Ramos (cell line): ENCODE data around the gene ZBTB7C.

ENCODE experiments used
- in situ Hi-C: fragments of 300-500 bp; cut with MboI; formaldehyde crosslinking; loops from one replicate; pipeline ENCODE4 v1.14.3; 2022; ENCODE audit warnings: low sequenced_read_pairs; ENCODE audit not compliant: unreplicated experiment

ZBTB7C gene

DNA sequence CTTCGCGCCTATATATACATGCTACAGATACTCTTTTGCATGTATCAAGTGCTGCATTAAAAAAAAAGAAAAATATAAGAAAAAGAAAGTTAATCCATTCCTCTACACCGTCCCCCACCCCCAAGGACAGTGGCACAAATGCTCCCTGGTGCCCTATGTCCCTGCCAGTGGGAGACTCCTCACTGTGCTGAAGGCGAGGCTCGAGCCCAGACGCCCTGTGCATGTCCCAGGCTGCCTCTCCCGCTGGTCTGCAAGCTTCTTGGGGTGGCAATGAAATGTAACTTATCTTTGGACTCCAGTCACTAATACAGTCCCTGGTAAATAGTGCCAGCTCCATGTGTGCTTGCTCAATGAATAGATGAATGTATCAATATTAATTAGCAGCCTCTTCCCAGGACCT is 293.2 kb downstream of the ZBTB7C start:
- in situ Hi-C loops, result no loop called here

DNA sequence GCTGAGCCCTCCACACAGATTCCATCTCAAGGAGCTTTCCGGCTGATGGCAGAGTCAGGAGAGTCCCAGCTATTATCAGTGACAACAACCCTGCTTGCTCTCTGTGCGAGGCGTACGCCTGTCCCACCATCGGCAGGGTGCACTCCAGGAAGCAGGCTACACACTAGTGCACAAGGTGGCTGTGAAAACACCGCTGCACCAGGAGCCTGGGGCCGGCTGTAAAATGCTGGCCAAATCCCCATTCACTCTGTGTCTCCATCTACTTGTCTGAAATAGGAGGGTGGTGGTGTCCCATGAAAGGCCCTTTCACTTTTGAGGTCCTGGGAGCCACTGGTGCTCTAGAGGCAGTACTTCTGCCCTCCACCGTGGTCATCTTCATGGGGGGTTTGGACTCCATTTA is 295.5 kb downstream of the ZBTB7C start:
- in situ Hi-C loops, result no loop called here

DNA sequence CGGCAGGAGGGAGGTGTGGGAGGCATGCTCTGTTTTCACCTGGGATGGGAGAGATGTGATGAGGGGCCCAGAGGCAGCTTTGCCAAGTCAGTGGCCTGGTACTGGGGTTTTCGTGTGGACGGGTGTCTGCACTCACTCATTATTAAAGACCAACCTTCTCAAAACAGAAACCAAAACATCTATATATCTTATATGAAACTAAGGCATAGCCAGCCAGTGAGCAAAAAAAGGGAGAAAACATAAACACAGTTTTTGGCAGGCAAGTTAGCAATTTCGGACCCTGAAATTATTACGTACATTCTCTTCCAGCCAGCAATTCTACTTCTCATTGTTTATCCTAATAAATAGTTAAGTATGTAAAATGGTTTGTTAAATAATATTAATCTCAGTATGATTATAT is 297.6 kb downstream of the ZBTB7C start:
- in situ Hi-C loops, result no loop called here

DNA sequence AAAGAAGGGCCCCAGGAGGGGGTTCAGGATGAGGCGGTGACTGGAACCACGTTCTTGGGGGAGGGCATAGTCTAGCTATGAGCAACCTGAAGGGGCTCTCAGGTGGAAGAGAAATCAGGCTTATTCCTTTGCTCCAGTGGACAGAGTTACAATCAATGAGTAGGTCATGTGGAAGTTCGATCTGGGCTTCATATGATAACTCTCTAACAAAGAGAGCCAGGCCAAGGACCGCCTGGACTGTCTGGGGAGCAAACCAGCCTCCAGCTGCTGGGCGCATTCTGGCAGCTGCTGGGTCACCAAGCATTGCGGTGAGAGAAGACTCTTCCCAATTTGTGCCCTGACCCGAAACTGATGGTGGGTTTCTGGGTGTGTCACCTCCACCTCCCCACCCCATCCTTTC is 298.4 kb downstream of the ZBTB7C start:
- in situ Hi-C loops, result no loop called here

DNA sequence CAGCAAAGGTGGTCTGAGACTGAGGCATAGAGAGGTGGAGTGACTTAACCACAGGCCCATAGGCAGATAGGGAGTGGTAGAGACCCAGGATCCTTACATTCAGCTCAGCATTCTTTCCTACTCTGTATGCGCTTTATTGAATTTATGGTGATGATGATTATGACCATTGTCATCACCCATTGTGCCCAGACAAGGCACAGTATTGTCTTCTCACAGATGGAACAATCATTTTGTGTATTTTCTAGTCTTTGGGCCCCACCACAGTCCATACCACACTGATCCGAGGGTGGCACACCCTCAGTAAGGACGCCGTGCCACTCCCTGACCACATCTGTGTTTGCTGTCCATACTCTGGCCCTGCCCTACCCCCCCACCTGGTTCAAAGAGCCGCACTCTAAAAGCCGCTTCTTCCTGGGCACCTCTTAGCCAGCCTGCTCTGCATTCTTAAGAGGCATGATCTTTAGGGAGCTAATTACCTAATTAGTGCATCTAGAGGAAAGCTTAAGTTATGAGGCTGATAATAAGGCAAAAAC is 299.2 kb downstream of the ZBTB7C start:
- in situ Hi-C loops, result no loop called here

DNA sequence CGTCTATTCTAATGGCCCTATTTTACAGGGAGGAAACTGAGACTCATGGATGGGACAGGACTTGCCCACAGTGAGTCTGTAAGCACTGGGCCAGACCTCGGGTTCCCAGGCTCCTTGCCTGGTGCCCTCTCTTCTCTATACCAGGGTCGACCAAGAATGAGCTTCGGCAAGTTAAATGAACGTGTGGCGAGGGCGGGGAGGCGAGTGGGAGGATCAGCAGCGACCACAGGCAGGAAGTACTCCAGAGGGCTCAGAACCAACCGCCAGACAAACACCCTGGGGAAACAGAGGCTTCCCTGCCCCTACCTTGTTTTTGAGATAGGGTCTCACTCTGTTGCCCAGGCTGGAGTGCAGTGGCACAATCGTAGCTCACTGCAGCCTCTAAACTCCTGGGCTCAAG is 301.0 kb downstream of the ZBTB7C start:
- in situ Hi-C loops, result no loop called here

GRCh38 chr18:48106976-48107781 is 302.0 kb downstream of the ZBTB7C start:
- in situ Hi-C loops, result no loop called here

- in situ Hi-C loops, result no loop called here
Measured at GRCh38 chr18:48106498-48106897, 302.7 kb downstream of the ZBTB7C start.

DNA sequence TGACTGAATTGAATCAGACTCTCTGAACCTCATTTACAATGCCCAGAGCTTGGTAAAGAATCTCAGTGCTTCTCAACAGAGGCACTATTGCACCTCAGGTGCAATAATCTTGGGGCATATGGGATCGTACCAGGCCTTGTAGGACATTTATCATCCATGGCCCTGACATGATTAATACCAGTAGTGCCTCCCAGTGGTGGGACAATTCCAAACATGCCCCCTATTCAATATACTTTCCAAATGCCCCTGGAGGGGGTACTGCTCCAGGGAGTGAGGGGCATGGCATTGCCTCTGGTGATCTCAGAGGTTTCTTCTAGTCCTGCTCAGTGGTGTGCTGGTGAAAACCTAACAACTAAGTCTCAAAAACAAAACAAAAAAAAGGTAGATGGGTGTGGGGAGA is 303.9 kb downstream of the ZBTB7C start:
- in situ Hi-C loops, result no loop called here

GRCh38 chr18:48104705-48105104 is 304.5 kb downstream of the ZBTB7C start:
- in situ Hi-C loops, result no loop called here

GRCh38 chr18:48100651-48101165 is 308.5 kb downstream of the ZBTB7C start:
- in situ Hi-C loops, result no loop called here

DNA sequence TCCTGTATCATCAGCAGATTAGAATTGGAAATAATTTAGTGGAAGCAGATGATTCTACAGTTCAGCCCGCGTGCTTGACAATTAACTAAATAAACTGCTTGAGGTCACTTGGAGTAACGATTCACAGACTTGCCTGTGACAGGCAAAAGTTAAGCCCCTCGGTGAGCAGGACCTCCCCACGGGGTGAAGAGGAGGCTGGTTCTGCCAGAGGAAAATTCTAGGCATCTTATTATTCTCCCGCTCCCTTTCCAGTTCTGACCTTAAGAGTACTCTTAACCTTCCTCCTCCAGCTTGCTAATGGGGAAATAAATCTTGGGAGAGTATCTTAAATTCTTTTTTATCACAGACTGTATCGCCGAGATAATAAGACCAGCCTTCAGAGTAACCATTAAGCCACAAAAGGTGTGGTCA is 309.0 kb downstream of the ZBTB7C start:
- in situ Hi-C loops, result no loop called here

GRCh38 chr18:48099481-48100164 is 309.6 kb downstream of the ZBTB7C start:
- in situ Hi-C loops, result no loop called here

DNA sequence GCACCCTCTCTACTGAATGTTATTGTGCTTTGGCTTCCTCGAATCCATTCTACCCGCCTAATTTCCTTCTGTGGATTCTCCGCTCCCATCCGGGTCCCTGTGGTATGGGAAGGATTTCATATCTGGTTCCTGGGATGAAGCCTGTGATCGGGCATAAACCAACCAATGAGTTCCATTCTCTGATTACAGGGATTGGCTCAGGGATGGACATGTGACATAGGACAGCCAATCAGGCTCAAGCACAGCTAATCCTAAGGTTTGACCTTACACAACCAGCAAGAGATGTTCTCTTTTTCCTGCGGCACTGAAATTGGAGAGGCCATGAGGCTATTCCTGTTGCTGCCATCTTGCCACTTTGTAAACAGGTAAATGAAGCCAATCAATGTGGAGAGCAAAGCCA is 310.6 kb downstream of the ZBTB7C start:
- in situ Hi-C loops, result no loop called here

GRCh38 chr18:48098007-48098406 is 311.2 kb downstream of the ZBTB7C start:
- in situ Hi-C loops, result no loop called here

DNA sequence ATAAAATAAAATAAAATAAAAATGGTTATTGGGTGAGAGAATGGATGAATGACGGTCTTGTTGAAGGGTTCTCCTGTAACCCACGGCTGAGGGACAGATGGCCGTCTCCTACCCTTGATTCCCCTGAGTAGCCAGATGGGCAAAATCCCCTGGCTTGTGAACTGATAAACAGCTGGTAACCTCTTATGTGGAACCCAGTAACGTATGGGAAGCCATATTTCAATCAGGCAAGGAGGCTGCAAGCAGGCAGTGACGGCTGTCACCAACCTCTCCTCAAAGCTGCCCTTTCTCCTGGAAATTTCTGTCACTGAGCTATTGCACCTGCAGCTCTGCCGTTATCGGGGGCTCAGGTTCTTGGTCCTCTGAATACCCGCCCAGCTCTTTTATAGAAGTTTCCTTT is 313.5 kb downstream of the ZBTB7C start:
- in situ Hi-C loops, result no loop called here

DNA sequence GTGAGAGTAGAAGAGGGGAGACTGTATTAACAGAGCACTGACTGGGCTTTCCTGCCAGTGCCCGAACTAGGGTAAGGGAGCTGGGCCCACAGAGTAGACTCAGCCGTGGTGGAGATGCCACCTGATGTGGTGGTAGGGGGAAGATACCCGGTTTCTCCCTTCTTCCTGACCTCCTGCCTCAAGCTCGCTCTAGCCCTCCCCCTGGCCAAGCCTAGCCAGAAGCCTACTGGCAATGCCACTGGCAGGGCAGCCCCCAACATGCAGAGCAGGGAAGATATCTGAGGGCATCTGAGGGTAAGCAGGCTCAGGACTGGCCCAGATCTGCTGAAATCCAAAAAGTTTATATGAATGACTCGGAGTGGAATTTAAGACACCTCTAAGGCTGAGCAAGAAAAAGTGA is 316.1 kb downstream of the ZBTB7C start:
- in situ Hi-C loops, result no loop called here

DNA sequence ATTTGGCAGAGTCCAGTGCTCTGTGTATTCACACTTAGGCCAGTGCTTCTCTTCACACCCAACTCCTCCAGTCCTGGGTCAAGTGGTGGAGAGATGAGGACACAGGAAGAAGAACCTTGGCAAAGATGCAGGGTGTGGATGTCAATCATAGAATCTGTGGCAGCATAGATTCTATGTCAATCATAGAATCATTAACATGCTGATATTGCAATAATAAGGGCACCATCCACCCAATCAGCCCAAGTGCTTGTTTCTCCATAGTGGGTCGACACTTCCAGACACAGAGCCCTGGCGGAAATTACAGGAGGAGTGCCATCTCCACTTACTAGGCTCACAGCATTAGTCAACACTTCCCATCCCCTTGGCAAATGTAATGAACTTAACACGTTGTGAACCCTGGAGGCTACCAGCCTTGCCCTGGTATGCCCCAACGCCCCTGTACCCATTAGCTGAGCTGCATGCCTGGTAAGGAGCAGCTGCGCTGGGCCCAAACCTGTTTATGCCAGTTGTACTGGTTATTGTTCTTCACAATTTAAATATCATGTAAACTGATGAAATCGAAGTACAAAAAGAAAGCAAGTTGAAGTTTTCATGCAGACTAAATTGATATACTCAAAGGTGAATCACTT is 317.2 kb downstream of the ZBTB7C start:
- in situ Hi-C loops, result no loop called here

DNA sequence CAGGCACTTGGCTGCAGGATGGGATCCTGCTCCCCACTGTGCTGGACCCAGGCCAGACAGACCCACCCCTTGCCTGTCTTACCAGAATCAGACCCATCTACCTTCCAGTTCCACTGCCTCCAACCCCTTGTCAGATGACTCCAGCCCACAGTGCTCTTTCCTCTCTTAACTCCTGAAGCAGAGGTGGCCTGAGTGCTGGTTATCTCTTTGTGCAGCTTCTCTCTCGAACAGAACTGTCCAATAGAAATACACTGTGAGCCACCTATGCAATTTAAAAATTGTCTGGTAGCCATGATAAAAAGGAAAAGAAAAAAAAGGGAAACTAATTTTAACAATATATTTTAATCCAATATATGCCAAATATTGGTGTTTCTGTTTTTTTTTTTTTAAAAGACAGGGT is 318.5 kb downstream of the ZBTB7C start:
- in situ Hi-C loops, result no loop called here

DNA sequence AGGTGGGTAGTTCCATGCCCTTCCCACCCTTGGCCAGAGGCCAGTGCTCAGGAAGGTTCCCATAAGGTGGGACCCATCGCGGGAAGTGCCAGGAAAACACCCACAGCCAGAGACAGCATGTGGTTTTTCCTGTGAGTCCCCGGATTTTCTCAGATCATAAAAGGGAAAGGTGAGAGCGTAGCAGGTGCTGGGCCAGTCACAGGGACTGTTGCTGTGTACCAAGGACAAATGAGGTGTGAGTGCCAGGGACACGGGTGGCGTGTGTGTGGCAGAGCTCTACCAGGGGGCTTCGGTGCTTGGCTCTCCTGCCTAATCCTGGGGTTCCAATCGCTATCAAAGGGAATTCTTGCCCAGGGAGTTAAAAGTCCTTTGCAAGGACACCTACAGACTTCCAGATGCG is 319.2 kb downstream of the ZBTB7C start:
- in situ Hi-C loops, result no loop called here
